Left lung (tissue), 10 donors: ENCODE measurements around the gene NUP133. TPM values are rescaled to one million over a fixed set of nuclear protein-coding genes. Genes with fewer than 3 reads are reported as not detected.
A peak's percentile ranks its signal among the peaks of the same experiment; 100 is the strongest.
"Not testable (repeated sequence)": the region's sequence is repeated elsewhere in the genome, so short reads cannot be mapped to it uniquely, and the experiment has no call there.

Source experiments
- ATAC-seq: fragments of 200-7000 bp; cut with Tn5 transposase; one replicate; pipeline ENCODE4 v1.9.1; 2020; ENCODE audit warnings: moderate library complexity
- DNase-seq, 4 donors: peaks; one replicate each; pipeline ENCODE4 v3.0.0-alpha.2; 2013 to 2020
- H3K27ac ChIP-seq, 2 donors: fragments of 200-600 bp; sonication (generic) in 1 of 2; one replicate each; pipeline versions ENCODE4 v1.5.0 to v1.8.0; 2020 to 2021
- H3K27me3 ChIP-seq, 2 donors: fragments of 200-600 bp; sonication (generic) in 1 of 2; one replicate each; pipeline versions ENCODE4 v1.5.0 to v1.8.0; 2020 to 2021
- H3K36me3 ChIP-seq, 2 donors: fragments of 200-600 bp; sonication (generic) in 1 of 2; one replicate each; pipeline versions ENCODE4 v1.5.0 to v1.8.0; 2020 to 2021
- H3K4me1 ChIP-seq, 2 donors: fragments of 200-600 bp; one replicate each; pipeline ENCODE4 v1.8.0; 2021
- H3K4me3 ChIP-seq, 2 donors: fragments of 200-600 bp; sonication (generic) in 1 of 2; one replicate each; pipeline versions ENCODE4 v1.5.0 to v1.8.0; 2020 to 2021; ENCODE audit warnings: mild to moderate bottlenecking in 1 of 2
- H3K9me3 ChIP-seq, 2 donors: fragments of 200-600 bp; sonication (generic) in 1 of 2; one replicate each; pipeline versions ENCODE4 v1.5.0 to v1.8.0; 2020 to 2021
- CTCF ChIP-seq, 2 donors: fragments of 200-600 bp; sonication (generic) in 1 of 2; IDR thresholded peaks; one replicate each; pipeline versions ENCODE4 v1.5.0 to v1.8.0; 2021; ENCODE audit warnings: antibody characterized with exemption in 2 of 2
- intact Hi-C, 2 donors: fragments of 100-400 bp; cut with DNase I; formaldehyde crosslinking; loops; one replicate each; pipeline versions ENCODE4 v1.11.2 to v1.14.2; 2022
- polyA plus RNA-seq, 6 donors: library from polyadenylated mRNA; unstranded; fragments of 120-200 nt; gene quantifications; one replicate each; pipeline ENCODE4 v1.2.1, GENCODE V29; 2013; ENCODE audit not compliant: insufficient read length in 6 of 6
- total RNA-seq, 2 donors: library from RNA; stranded (reverse); fragmentation: NEBNext Ultra II Directional; extraction: Animal tissue kit (Norgen Biotek cat#: 25700); gene quantifications; one replicate each; pipeline ENCODE4 v1.2.1, GENCODE V29; 2021
- donor health status: DM: no; HTN: yes; CAD: no.
- donor health status: DM: no; HTN: no; CAD: no.

Gene NUP133
- total and polyA plus RNA-seq, 8 donors, result 30.2 to 47.1 (median 42.5) TPM

GRCh38 chr1:229408458-229409037 lies 99.6 kb downstream of the NUP133 start:
- H3K27ac ChIP-seq, result no peak overlapping the region
- ATAC-seq (no peak), DNase-seq (no peak)
- peaks cover 47 to 86% of the 10 kb centered on the region in 2 donors for H3K27me3 ChIP-seq
- H3K4me3 ChIP-seq, result no peak overlapping the region
- intact Hi-C loops, result no loop called here
- no peaks in the 10 kb centered on the region for H3K36me3 ChIP-seq
- TF ChIP-seq CTCF (IDR thresholded peaks at IDR 0.05), result no peak
- H3K9me3 ChIP-seq, result no peaks in the 10 kb centered on the region
- H3K4me1 ChIP-seq, result peaks cover 17 to 23% of the 10 kb centered on the region in 2 donors

DNA sequence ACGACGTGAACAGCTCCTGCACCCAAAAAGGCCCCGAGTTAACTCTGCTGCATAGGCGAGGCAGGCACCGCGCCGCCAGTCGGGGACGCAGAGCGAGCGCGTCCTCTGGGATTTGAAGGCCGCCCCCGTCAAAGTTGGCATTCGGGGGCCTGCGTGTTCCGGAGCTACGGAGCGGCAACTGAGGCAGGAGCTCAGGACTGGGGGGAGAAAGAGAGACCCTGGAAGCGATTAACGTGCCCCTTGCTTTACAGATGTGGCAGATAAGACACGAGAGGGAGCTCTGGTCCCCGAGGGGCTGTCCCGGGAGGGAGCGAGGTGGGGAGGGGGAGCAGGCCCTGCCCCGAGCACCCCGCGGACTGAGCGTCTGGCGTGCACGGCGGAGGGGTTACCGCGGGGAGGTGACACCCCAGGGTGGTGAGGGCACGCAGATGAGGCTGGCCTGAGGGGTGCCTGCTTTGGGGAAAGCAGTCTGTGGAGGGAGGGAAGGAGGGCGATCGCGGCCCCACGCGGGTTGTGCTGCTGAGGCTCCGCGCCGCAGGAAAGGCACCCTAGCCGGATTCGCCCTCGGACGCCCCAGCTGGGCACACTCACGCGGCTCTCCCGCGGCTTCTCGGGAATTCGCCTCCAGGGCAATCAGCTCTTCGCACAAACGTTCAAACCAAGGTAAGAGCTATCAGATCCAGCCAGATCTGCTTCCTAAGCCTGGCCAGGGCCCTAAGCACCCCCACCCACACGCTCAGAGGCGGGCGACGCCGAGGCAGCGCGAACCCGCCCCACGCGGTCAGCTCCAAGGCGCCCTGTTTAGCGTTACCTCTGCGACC lies 100.7 kb downstream of the NUP133 start:
- TF ChIP-seq CTCF (IDR thresholded peaks at IDR 0.05), result no peak
- H3K36me3 ChIP-seq, result no peaks in the 10 kb centered on the region
- no peak for DNase-seq
- intact Hi-C loops, result no loop called here
- H3K4me3 ChIP-seq, result peak overlapping the region in 1 of 2 donors; percentile 16
- H3K4me1 ChIP-seq, result peaks cover 17 to 23% of the 10 kb centered on the region in 2 donors
- peaks cover 47 to 95% of the 10 kb centered on the region in 2 donors for H3K27me3 ChIP-seq
- no peaks in the 10 kb centered on the region for H3K9me3 ChIP-seq
- no peak for ATAC-seq
- no peak overlapping the region for H3K27ac ChIP-seq

DNA sequence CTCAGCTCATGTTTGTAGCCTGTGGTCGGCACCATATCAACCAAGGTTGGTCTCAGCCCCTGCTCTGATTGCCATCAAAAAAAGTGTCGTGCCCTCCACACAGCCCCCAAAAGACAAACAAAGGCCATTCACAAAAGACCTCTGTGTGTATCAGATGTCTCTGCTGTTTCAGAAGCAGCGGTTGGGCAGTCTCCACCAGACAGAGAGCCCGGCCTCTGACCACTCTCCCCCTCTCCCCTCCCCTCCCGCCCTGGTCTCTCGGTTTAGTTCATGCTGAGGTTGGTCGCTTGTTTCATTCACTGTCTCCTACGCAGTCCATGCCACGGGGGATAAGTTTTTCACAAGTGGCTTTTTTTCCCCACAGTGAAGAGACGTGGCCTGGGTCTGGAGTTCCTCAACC lies 101.3 kb downstream of the NUP133 start:
- Histone ChIP-seq H3K4me3 (no peak overlapping the region), H3K27me3 (peaks cover 47 to 95% of the 10 kb centered on the region in 2 donors)
- intact Hi-C loops, result no loop called here

DNA sequence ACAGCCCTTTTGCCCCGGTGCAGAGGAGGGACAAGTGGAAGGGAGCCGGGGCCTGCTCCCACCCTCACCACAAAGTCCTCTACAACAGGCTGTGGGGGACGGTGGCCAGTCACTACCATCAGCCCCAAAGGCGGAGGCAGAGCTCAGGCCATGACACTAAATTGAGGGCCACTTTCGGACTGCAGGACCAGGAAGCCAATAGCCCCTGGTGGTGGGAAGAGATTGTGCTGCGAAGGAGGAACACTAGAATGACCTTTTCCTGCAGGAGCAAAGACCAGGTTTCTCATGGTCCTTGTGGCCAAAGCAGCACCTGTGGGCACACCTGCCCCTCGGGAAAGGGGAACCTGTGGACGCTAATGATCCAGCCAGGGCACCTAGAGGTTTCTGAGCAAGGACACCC lies 104.6 kb downstream of the NUP133 start:
- Histone ChIP-seq H3K27ac (no peak overlapping the region), H3K4me1 (peaks cover 8% of the 10 kb centered on the region in 2 donors), H3K27me3 (peaks cover 32 to 88% of the 10 kb centered on the region in 2 donors), H3K9me3 (no peaks in the 10 kb centered on the region), H3K4me3 (no peak overlapping the region), H3K36me3 (no peaks in the 10 kb centered on the region)
- no peak for ATAC-seq
- intact Hi-C loops, result no loop called here
- DNase-seq, result no peak
- TF ChIP-seq CTCF (IDR thresholded peaks at IDR 0.05), result no peak

More for the DNA sequence above, 101.3 kb downstream of the NUP133 start:
- no peak for TF ChIP-seq CTCF (IDR thresholded peaks at IDR 0.05)
- no peak for DNase-seq
- no peak for ATAC-seq
- H3K36me3 ChIP-seq, result no peaks in the 10 kb centered on the region
- no peak overlapping the region for H3K27ac ChIP-seq
- H3K9me3 ChIP-seq, result no peaks in the 10 kb centered on the region
- H3K4me1 ChIP-seq, result peaks cover 17 to 23% of the 10 kb centered on the region in 2 donors

DNA sequence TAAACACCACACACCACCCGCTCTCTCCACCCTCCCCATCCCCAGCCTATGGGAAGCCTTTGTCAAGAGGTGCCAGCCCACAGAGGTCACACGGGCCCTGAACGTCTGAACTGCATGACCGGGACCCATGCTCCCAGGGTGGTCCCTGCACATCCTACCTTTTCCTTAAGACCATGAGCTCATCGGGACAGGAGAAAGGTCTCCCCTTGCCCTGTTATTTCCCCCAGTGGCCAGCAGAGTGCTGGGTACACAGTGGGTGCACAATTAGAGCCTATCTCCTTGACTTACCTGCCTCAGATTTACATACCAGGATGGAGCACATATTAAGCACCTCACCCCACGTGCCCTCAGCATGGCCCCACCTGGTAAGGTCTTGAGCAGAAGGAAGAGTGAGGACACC lies 105.1 kb downstream of the NUP133 start:
- ATAC-seq (no peak), DNase-seq (no peak)
- no peak overlapping the region for H3K4me3 ChIP-seq
- no peak overlapping the region for H3K27ac ChIP-seq
- H3K36me3 ChIP-seq, result no peaks in the 10 kb centered on the region
- TF ChIP-seq CTCF (IDR thresholded peaks at IDR 0.05), result no peak
- H3K9me3 ChIP-seq, result no peaks in the 10 kb centered on the region
- peaks cover 8% of the 10 kb centered on the region in 2 donors for H3K4me1 ChIP-seq
- peaks cover 26 to 87% of the 10 kb centered on the region in 2 donors for H3K27me3 ChIP-seq
- intact Hi-C loops, result no loop called here

DNA sequence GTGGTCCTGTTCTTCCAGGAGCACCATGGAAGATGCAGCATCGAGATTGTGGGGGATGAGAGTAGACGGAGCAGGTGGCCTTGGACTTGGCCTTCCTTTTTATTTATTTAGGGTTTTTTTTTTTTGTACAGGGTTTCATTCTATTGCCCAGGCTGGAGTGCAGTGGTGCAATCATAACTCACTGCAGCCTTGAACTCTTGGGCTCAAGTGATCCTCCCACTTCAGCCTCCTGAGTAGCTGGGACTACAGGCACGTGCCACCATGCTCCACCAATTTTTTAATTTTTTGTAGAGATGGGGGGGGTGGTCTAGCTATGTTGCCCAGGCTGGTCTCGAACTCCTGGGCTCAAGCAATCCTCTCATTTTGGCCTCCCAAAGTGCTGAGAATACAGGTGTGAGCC lies 105.8 kb downstream of the NUP133 start:
- H3K4me3 ChIP-seq, DNase-seq, H3K36me3 ChIP-seq, ATAC-seq, H3K4me1 ChIP-seq, intact Hi-C loops, H3K27ac ChIP-seq, H3K9me3 ChIP-seq: not testable (repeated sequence)
- peaks cover 19 to 87% of the 10 kb centered on the region in 2 donors for H3K27me3 ChIP-seq
